PFSK-1 (cell line): ENCODE measurements around the gene MSI2.

Experiments
- FOXP2 ChIP-seq: optimal IDR thresholded peaks from 2 replicates; pipeline ENCODE3; 2011; ENCODE audit warnings: borderline replicate concordance, control low read depth, inconsistent platforms; ENCODE audit not compliant: insufficient read depth; ENCODE audit errors: extremely low read length, extremely low read depth
- POLR2AphosphoS5 ChIP-seq: IDR thresholded peaks from 2 replicates; pipeline ENCODE4 v1.6.1; 2012; ENCODE audit warnings: low read depth, mild to moderate bottlenecking, control low read depth, low read length, moderate library complexity
- SIN3A ChIP-seq: IDR thresholded peaks from 2 replicates; pipeline ENCODE4 v1.6.1; 2012; ENCODE audit warnings: mild to moderate bottlenecking, low read length, moderate library complexity, borderline replicate concordance; ENCODE audit not compliant: insufficient read depth
- TAF1 ChIP-seq: IDR thresholded peaks from 2 replicates; pipeline ENCODE4 v1.6.1; 2012; ENCODE audit warnings: low read length, control low read depth, borderline replicate concordance; ENCODE audit not compliant: insufficient read depth
- TF ChIP-seq, protein P1 (sequence below), 2 experiments: IDR thresholded peaks; 2 replicates each; pipeline versions ENCODE4 v1.6.1 to v1.8.0; 2011 to 2012; ENCODE audit warnings: low read depth in 2 of 2, low read length in 2 of 2, control low read depth in 1 of 2, inconsistent platforms in 1 of 2, mild to moderate bottlenecking in 1 of 2, moderate library complexity in 1 of 2; ENCODE audit not compliant: insufficient read depth in 1 of 2

DNA sequence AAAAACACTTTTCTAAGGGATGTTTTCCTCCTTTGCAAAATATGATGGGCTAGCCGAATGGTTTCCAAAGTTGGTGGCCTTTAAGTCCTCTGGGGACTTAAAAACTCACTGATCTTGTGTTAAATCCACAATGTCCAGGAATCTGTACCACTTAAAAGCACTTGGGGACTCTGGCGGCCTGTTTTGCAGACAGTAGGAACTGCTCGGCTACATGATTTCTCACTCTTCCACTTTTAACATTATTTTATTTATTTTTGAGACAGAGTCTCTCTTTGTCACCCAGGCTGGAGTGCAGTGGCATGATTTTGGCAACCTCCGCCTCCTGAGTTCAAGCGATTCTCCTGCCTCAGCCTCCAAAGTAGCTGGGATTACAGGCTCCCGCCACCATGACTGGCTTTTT lies 9.1 kb upstream of the MSI2 start:
- TF ChIP-seq TAF1 (no peak), FOXP2 (no peak), SIN3A (no peak), POLR2AphosphoS5 (no peak)
- TF ChIP-seq, protein P1, sequence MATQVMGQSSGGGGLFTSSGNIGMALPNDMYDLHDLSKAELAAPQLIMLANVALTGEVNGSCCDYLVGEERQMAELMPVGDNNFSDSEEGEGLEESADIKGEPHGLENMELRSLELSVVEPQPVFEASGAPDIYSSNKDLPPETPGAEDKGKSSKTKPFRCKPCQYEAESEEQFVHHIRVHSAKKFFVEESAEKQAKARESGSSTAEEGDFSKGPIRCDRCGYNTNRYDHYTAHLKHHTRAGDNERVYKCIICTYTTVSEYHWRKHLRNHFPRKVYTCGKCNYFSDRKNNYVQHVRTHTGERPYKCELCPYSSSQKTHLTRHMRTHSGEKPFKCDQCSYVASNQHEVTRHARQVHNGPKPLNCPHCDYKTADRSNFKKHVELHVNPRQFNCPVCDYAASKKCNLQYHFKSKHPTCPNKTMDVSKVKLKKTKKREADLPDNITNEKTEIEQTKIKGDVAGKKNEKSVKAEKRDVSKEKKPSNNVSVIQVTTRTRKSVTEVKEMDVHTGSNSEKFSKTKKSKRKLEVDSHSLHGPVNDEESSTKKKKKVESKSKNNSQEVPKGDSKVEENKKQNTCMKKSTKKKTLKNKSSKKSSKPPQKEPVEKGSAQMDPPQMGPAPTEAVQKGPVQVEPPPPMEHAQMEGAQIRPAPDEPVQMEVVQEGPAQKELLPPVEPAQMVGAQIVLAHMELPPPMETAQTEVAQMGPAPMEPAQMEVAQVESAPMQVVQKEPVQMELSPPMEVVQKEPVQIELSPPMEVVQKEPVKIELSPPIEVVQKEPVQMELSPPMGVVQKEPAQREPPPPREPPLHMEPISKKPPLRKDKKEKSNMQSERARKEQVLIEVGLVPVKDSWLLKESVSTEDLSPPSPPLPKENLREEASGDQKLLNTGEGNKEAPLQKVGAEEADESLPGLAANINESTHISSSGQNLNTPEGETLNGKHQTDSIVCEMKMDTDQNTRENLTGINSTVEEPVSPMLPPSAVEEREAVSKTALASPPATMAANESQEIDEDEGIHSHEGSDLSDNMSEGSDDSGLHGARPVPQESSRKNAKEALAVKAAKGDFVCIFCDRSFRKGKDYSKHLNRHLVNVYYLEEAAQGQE (IDR thresholded peaks at IDR 0.05; ENCODE audit: insufficient read depth in 1 of 2, low read depth in 2 of 2, low read length in 2 of 2) = no peak
